MM.1S (cell line): ENCODE measurements around the gene ZNF888.

Experiments
- EZH2 ChIP-seq: fragments of 300-600 bp; sonication (generic); optimal IDR thresholded peaks from 2 replicates; pipeline ENCODE3; 2017; ENCODE audit warnings: low read depth, mild to moderate bottlenecking, antibody characterized with exemption, low read length, mixed read lengths
- TF ChIP-seq, protein P1 (sequence below): fragments of 300-600 bp; sonication (generic); IDR thresholded peaks from 2 replicates; pipeline ENCODE4 v1.5.1; 2016; ENCODE audit warnings: antibody characterized with exemption, low read length, mixed read lengths

DNA sequence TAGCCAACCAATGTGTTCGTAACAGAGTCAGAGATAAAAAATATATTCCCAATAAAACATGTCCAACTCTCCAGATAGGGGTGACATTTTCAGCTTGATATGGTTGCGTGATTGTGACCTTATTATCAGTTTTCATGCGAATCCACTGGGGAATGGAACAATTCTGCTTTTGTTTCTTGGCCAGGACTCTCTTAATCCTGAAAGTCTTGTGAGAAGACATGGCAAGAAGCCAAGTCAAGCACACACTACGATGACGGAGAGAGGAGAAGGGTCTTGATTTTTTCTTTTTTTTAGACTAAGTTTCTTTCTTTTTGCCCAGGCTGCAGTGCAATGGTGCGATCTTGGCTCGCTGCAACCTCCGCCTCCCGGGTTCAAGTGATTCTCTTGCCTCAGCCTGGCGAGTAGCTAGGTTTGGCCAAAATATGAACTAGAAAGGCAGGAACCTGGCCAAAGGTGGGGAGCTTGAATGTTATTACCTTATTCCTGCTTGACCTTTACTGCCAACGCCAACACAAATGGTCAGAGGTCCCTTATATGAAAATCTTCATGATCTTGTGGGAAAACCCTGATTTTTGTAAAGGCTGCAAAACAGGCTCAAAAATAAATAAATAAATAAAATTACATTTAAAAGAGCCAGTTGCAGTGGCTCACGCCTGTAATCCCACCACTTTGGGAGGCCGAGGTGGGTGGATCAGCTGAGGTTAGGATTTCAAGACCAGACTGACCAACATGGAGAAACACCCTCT is 25.0 kb upstream of the ZNF888 start:
- TF ChIP-seq, protein P1, sequence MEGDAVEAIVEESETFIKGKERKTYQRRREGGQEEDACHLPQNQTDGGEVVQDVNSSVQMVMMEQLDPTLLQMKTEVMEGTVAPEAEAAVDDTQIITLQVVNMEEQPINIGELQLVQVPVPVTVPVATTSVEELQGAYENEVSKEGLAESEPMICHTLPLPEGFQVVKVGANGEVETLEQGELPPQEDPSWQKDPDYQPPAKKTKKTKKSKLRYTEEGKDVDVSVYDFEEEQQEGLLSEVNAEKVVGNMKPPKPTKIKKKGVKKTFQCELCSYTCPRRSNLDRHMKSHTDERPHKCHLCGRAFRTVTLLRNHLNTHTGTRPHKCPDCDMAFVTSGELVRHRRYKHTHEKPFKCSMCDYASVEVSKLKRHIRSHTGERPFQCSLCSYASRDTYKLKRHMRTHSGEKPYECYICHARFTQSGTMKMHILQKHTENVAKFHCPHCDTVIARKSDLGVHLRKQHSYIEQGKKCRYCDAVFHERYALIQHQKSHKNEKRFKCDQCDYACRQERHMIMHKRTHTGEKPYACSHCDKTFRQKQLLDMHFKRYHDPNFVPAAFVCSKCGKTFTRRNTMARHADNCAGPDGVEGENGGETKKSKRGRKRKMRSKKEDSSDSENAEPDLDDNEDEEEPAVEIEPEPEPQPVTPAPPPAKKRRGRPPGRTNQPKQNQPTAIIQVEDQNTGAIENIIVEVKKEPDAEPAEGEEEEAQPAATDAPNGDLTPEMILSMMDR, result no peak
- no peak for TF ChIP-seq EZH2
